GM12878 (cell line): Measurements from ENCODE around the gene PLVAP.
A peak's percentile ranks its signal among the peaks of the same experiment; 100 is the strongest.

Experiments
- BMI1 ChIP-seq: fragments of 450-650 bp; IDR thresholded peaks from 2 replicates; pipeline ENCODE4 v1.6.1; 2016; ENCODE audit warnings: mild to moderate bottlenecking, moderate library complexity, borderline replicate concordance
- NFIC ChIP-seq: IDR thresholded peaks from 2 replicates; pipeline ENCODE4 v1.6.1; 2012; ENCODE audit warnings: low read depth, mild to moderate bottlenecking, inconsistent platforms, low read length, moderate library complexity
- NR2C2 ChIP-seq: IDR thresholded peaks from 2 replicates; pipeline ENCODE4 v1.6.1; 2011; ENCODE audit warnings: borderline replicate concordance, low read depth; ENCODE audit not compliant: control insufficient read depth, insufficient read length
- POLR2A ChIP-seq: IDR thresholded peaks from 2 replicates; pipeline ENCODE4 v1.6.1; 2011; ENCODE audit warnings: low read depth, mild to moderate bottlenecking, low read length
- ZNF217 ChIP-seq: fragments of 450-650 bp; IDR thresholded peaks from 2 replicates; pipeline ENCODE4 v1.6.1; 2017; ENCODE audit warnings: antibody characterized with exemption, mild to moderate bottlenecking
- TF ChIP-seq, protein P1 (sequence below): IDR thresholded peaks from 2 replicates; pipeline ENCODE4 v1.6.1; 2011; ENCODE audit warnings: low read depth, low read length, improper control_type of control experiment, borderline replicate concordance

DNA sequence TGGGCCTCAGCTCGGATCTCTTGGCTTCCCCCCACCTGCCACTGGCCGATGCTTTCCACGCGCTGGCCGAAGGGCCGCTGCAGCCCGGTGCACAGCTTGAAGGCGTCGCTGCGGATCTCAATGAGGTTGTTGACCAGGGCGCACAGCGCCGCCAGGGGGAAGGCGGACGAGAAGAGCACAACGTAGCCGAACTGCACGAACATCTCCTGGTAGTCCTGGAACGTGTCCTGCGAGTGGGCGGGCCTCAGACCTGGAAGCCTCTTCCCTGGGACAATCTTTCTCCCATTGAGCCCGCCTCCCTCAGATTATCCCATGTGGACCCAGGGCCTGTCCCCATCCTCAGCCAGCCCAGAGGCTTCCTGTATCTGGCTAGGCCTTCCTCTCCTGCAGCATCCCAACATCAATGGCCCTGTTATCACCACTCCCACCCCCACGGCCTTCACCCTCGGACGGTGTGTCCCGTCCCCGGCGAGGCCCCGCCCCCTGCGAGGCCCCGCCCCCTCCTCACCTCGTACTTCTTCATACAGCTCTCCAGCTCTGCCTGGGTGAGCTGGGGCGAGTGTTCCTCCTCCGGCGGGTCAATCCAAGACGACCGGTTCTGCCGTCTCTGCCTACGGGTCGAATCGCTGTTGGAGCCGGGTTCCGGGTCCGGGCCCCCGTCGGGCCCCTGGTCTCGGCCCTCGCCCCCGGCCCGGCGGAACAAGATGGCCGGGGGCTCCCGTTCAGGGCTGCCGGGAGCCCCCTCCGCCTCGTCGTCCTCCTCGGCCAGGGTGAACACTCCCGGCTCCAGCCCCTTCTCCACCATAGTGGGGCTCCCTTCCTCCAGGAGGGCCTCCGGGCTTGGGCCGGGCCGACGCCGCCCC, 49.3 kb downstream of the PLVAP start:
- TF ChIP-seq, protein P1, sequence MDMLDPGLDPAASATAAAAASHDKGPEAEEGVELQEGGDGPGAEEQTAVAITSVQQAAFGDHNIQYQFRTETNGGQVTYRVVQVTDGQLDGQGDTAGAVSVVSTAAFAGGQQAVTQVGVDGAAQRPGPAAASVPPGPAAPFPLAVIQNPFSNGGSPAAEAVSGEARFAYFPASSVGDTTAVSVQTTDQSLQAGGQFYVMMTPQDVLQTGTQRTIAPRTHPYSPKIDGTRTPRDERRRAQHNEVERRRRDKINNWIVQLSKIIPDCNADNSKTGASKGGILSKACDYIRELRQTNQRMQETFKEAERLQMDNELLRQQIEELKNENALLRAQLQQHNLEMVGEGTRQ = no peak
- TF ChIP-seq NFIC (no peak), BMI1 (no peak), POLR2A (peak; percentile 34; the same call in 1 of the 2 replicates), ZNF217 (no peak), NR2C2 (no peak)
